ENCODE measurements around the gene HABP2.

The HABP2 gene

DNA sequence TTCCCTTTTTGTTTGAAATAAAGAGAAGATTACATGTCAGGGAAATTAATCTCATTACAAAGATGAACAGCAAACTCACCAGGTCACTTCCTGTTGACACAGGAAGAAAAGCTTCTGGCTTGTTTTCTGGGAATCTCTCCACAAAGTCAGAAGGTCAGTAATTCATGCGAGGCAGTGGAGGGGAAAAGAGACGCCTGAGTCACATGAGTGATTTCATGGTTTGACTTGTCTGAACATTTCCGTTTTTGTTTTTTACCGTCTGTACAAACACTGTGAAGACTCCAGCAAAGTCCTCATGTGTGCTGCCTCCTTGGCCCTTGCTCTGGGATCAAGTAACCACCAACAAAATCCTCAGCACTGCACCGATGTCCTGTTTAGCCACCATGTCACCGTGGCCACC is 2.5 kb upstream of the HABP2 start:
- no peak overlapping the region for H3K4me3 ChIP-seq (ENCODE audit: control insufficient read depth, low read depth, low read length)
- DNase-seq (ENCODE audit: low read depth), result no peak
- TF ChIP-seq CTCF (IDR thresholded peaks at IDR 0.05; ENCODE audit: control insufficient read depth, insufficient read depth, low read depth, low read length, missing control alignments), result no peak

GRCh38 chr10:113552014-113552413 is 839 bp upstream of the HABP2 start:
- no peak overlapping the region for H3K4me3 ChIP-seq (ENCODE audit: control insufficient read depth, low read depth, low read length)
- no peak for DNase-seq (ENCODE audit: low read depth)
- no peak for TF ChIP-seq CTCF (IDR thresholded peaks at IDR 0.05; ENCODE audit: control insufficient read depth, insufficient read depth, low read depth, low read length, missing control alignments)

DNA sequence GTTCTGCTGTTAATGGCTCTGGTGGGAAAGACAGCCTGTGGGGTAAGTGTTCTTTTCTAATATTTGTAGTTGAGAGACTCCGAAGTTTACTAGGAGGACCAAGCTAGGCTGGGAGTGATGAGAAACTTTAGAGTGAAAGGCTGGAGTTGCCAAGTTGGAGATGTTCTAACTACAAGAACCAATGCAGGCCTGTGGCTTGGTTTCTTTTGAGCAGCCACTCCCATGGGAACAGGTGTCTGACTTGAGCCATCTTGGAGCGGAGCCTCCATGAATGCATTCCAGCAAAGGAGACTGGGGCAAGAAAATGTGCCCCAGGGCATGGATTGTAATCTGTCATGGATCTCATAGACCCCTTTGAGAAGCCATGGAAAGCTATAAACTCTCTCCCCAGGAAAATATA is 296 bp downstream of the HABP2 start:
- no peak overlapping the region for H3K4me3 ChIP-seq (ENCODE audit: control insufficient read depth, low read depth, low read length)
- no peak for TF ChIP-seq CTCF (IDR thresholded peaks at IDR 0.05; ENCODE audit: control insufficient read depth, insufficient read depth, low read depth, low read length, missing control alignments)

DNA sequence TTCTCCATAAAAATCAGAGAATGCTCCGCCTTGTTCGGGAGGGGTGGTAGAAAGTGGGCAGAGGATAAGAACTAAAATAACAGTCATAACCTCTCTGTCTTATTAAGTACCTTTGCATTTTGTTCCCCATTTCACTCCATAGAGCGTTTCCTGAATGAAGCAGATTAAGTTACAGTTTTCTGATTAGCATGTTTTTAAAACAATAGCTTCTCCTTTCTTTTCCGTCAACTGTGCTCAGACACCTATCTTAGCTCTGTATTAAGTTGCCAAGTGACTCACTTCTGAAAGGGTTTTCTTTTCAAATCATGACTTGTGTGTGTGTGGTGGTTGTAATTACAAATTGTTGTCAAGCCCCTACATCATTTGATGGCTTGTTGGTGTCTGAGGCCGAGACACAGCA is 1.4 kb downstream of the HABP2 start:
- TF ChIP-seq CTCF (IDR thresholded peaks at IDR 0.05; ENCODE audit: control insufficient read depth, insufficient read depth, low read depth, low read length, missing control alignments), result no peak
- no peak for DNase-seq (ENCODE audit: low read depth)

More for the DNA sequence above, 296 bp downstream of the HABP2 start:
- DNase-seq (ENCODE audit: low read depth), result no peak

DNA sequence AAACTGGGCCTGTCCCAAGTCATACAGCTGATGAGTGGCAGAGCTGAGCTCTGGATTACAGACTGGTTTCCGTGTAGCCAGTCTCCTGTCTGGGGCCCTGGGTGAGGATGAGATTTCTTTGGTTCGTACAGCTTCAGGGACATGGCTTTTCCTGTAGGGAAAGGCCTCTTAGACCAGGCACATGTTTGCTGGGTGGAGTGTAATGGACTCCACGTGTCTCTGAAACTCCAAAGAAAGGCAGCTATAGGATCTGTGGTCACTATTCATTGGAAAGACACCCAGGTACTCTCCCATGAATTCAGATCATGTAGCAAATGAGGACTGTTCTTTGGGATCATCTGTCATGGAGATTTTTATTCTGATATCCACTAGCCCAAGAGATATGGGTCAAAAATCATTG is 2.4 kb downstream of the HABP2 start:
- H3K4me3 ChIP-seq (ENCODE audit: control insufficient read depth, low read depth, low read length), result no peak overlapping the region
- DNase-seq (ENCODE audit: low read depth), result no peak
- no peak for TF ChIP-seq CTCF (IDR thresholded peaks at IDR 0.05; ENCODE audit: control insufficient read depth, insufficient read depth, low read depth, low read length, missing control alignments)

More for the DNA sequence above, 1.4 kb downstream of the HABP2 start:
- no peak overlapping the region for H3K4me3 ChIP-seq (ENCODE audit: control insufficient read depth, low read depth, low read length)

DNA sequence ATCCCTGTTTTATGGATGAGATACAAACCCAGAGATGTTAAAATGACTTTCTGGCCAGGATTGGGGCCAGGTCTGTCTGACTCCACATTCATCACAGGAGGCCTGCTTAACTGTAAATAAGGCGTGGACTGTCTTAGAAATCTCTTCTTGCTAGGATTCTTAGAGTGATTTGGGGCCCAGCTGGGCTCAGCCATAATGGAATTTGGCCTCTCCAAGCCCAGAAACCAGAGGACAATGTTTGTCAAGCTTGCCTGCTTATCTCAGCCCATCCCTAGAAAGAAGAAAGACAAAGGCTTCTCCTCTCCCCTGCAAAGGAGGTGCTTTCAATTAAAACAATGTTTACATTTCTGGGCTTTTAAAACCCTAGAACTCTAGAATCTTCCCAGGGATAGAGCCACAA is 2.9 kb downstream of the HABP2 start:
- no peak for DNase-seq (ENCODE audit: low read depth)
- TF ChIP-seq CTCF (IDR thresholded peaks at IDR 0.05; ENCODE audit: control insufficient read depth, insufficient read depth, low read depth, low read length, missing control alignments), result no peak

GRCh38 chr10:113557424-113557862 is 4.6 kb downstream of the HABP2 start:
- no peak for TF ChIP-seq CTCF (IDR thresholded peaks at IDR 0.05; ENCODE audit: control insufficient read depth, insufficient read depth, low read depth, low read length, missing control alignments)
- no peak for DNase-seq (ENCODE audit: low read depth)

More for the DNA sequence above, 2.9 kb downstream of the HABP2 start:
- H3K4me3 ChIP-seq (ENCODE audit: control insufficient read depth, low read depth, low read length), result no peak overlapping the region

More at GRCh38 chr10:113557424-113557862, 4.6 kb downstream of the HABP2 start:
- H3K4me3 ChIP-seq (ENCODE audit: control insufficient read depth, low read depth, low read length), result no peak overlapping the region
